C4-2B (cell line): ENCODE measurements around the gene EEF1A1.

ENCODE experiments used
- H3K27ac ChIP-seq: fragments of 450-650 bp; 2 replicates; pipeline ENCODE4 v1.5.1; 2017
- ZFX ChIP-seq: fragments of 450-650 bp; IDR thresholded peaks from 2 replicates; pipeline ENCODE4 v1.6.1; 2017
- TF ChIP-seq, protein P1 (sequence below): fragments of 450-650 bp; conservative IDR thresholded peaks from 2 replicates; pipeline ENCODE4 v1.5.1; 2017; ENCODE audit warnings: mild to moderate bottlenecking

EEF1A1 gene

DNA sequence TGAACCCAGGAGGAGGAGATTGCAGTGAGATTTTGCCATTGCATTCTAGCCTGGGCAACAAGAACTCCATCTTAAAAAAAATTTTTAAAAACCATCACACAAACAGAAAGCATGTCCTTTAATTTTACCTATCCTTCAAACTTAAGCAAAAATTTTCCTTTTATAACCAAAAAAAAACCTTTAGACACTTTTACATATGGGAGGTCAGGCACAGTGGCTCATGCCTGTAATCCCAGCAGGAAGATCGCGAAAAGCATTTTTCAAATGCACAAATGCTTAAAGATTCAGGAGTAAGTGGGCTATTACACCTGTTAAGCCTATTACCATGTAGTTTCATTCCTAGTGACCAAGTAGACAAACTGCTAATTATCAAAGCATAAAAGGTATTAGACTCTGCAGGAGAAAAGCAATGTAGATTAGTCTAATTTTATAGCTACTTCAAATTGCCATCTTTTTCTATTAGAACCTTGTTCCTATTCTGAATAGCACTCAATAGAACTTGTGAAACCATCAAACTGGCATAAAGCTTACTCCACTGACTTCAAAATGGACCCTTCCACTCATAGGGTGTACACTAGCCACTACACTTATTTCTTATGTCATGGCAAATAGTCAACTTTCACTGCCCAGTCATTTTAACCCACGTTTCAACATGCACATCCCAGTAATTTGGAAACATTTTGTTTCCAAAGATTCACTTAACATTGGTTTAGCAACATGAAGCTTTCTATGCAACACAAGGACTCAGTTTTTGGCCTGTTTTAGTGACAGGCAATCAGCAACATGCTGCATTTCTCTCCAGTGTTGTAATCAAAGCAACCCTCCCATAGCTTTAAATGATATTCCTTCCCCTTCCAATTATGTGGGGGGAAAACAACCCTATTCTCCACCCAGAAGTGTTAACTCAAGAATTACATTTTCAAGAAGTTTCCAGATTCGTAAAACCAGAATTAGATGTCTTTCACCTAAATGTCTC, 4.0 kb downstream of the EEF1A1 start:
- TF ChIP-seq, protein P1, sequence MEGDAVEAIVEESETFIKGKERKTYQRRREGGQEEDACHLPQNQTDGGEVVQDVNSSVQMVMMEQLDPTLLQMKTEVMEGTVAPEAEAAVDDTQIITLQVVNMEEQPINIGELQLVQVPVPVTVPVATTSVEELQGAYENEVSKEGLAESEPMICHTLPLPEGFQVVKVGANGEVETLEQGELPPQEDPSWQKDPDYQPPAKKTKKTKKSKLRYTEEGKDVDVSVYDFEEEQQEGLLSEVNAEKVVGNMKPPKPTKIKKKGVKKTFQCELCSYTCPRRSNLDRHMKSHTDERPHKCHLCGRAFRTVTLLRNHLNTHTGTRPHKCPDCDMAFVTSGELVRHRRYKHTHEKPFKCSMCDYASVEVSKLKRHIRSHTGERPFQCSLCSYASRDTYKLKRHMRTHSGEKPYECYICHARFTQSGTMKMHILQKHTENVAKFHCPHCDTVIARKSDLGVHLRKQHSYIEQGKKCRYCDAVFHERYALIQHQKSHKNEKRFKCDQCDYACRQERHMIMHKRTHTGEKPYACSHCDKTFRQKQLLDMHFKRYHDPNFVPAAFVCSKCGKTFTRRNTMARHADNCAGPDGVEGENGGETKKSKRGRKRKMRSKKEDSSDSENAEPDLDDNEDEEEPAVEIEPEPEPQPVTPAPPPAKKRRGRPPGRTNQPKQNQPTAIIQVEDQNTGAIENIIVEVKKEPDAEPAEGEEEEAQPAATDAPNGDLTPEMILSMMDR, result no peak
- TF ChIP-seq ZFX, result no peak
- H3K27ac ChIP-seq, result peak overlapping the region; percentile 33; the same call in 1 of the 2 replicates

DNA sequence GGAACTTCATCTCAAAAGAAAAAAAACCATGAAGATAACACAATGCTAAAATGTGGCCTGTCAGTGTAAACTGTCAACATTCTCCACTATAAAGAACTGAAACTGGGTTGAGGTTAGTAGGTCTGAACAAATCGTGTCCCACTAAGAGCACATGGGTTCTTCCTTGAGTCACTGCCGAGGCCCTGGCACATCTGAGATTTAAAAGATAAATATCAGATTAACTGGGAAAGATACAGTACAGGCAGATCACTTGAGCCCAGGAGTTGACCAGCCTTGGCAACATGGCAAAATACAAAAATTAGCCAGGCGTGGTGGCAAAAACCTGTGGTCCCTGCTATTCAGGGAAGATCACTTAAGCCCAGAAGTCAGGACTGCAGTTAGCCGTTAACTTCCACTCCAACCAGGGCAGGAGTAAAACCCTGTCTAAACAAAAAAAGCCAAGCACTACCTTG, 5.6 kb downstream of the EEF1A1 start:
- H3K27ac ChIP-seq, result no peak overlapping the region; the same call in 1 of the 2 replicates
- no peak for TF ChIP-seq ZFX
- TF ChIP-seq, protein P1, result no peak

DNA sequence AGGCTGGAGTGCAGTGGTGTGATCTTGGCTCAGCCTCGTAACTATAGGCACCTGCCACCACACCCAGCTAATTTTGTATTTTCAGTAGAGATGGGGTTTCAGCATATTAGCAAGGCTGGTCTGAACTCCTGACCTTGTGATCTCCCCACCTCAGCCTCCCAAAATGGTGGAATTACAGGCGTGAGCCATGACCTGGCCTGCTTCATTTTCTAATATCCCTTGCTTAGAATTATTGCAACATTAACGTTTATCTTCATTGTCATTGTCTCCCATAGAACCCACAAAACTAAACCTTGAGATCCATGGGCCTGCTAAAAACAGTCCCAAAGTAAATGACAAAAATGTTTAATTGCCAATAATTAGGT, 6.1 kb downstream of the EEF1A1 start:
- H3K27ac ChIP-seq, result no peak overlapping the region
- TF ChIP-seq, protein P1, result no peak
- no peak for TF ChIP-seq ZFX

DNA sequence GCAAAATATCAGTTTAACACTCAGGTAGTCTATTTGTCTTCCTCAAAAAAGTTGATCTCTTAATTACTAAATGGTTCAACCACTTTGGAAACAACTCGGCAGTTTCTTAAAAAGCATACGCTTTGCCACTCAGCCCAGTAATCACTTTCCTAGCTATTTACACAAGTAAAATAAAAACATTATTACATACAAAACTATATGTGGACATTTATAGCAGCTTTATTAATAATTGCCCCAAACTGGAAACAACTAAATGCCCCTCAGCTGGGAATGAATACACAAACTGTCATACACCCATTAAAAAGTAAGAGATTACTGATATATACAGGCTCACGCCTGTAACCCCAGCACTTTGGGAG, 7.4 kb downstream of the EEF1A1 start:
- H3K27ac ChIP-seq, result no peak overlapping the region
- no peak for TF ChIP-seq ZFX
- TF ChIP-seq, protein P1, result no peak

DNA sequence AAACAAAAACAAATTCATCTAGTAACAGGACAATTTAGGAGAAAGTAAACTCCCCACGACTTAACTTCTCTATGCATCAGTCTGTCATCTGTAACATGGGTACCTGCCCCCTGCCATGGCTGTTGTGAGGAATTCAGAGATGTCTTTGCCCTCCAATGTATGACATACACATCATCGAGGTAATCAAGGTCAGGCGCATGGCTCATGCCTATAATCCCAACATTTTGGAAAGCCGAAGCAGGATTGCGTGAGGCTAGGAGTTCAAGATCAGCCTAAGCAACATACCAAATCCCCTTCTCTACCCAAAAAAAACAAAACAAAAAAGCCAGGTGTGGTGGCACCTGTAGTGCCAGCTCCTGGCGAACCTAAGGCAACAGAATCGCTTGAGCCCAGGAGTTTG, 9.0 kb downstream of the EEF1A1 start:
- no peak overlapping the region for H3K27ac ChIP-seq

DNA sequence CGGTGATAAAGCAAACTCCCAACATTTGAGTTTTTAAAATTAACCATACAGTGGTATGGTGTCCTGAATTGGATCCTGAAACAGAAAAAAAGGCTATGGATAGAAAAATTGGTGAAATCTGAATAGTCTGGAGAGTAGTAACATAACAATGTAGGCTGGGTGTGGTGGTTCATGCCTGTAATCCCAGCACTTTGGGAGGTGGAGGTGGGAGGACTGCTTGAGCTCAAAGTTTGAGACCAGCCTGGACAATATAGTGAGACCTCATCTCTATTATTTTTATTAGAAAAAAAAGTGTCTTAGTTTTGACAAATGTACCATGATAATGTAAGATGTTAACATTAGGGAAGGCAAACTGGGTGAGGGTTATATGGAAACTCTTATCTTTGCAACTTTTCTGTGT, 11.0 kb downstream of the EEF1A1 start:
- TF ChIP-seq ZFX, result no peak
- TF ChIP-seq, protein P1, result no peak
- H3K27ac ChIP-seq, result no peak overlapping the region

More for the DNA sequence above, 9.0 kb downstream of the EEF1A1 start:
- TF ChIP-seq, protein P1, result no peak
- TF ChIP-seq ZFX, result no peak

DNA sequence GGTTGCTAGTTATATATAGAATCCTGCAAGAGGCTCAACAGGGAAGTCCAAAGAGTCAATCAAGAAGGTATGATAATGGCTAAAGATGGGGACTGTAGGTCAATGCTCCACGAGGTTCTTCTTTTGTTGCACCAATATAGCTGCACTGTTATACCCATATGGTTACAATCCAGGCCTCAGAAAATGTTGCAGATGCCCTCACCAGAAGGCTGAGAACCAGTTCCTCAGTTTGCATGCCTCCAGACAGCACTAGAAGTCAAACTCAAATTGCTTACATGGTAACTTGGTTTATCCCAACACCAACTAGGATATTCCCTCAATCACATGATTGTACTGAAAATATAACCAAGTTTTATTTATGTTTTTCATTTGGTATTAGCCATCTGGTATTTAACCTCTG, 12.1 kb downstream of the EEF1A1 start:
- H3K27ac ChIP-seq, result no peak overlapping the region
- TF ChIP-seq, protein P1, result no peak
- TF ChIP-seq ZFX, result no peak
